ENCODE measurements around the gene ASTN2.

ASTN2 gene

GRCh38 chr9:116550696-116551436 is 864.0 kb downstream of the ASTN2 start:
- H3K4me1 Mint-ChIP-seq, result peaks cover 4% of the 10 kb centered on the region
- peaks cover 4% of the 10 kb centered on the region for H3K36me3 Mint-ChIP-seq

GRCh38 chr9:116549786-116550660 is 864.8 kb downstream of the ASTN2 start:
- Mint-ChIP-seq H3K27ac (no peak overlapping the region), H3K4me3 (no peak overlapping the region), H3K9me3 (no peaks in the 10 kb centered on the region), H3K4me1 (peaks cover 4% of the 10 kb centered on the region), H3K27me3 (no peaks in the 10 kb centered on the region), H3K36me3 (peaks cover 2% of the 10 kb centered on the region)

More at GRCh38 chr9:116550696-116551436, 864.0 kb downstream of the ASTN2 start:
- H3K27me3 Mint-ChIP-seq, result no peaks in the 10 kb centered on the region
- no peak overlapping the region for H3K27ac Mint-ChIP-seq
- no peak overlapping the region for H3K4me3 Mint-ChIP-seq
- no peaks in the 10 kb centered on the region for H3K9me3 Mint-ChIP-seq

- H3K27me3 Mint-ChIP-seq, result no peaks in the 10 kb centered on the region
- no peak overlapping the region for H3K4me3 Mint-ChIP-seq
- H3K4me1 Mint-ChIP-seq, result peaks cover 4% of the 10 kb centered on the region
- H3K36me3 Mint-ChIP-seq, result peaks cover 2% of the 10 kb centered on the region
- no peaks in the 10 kb centered on the region for H3K9me3 Mint-ChIP-seq
- H3K27ac Mint-ChIP-seq, result no peak overlapping the region
Measured at GRCh38 chr9:116549061-116549664, 865.7 kb downstream of the ASTN2 start.

DNA sequence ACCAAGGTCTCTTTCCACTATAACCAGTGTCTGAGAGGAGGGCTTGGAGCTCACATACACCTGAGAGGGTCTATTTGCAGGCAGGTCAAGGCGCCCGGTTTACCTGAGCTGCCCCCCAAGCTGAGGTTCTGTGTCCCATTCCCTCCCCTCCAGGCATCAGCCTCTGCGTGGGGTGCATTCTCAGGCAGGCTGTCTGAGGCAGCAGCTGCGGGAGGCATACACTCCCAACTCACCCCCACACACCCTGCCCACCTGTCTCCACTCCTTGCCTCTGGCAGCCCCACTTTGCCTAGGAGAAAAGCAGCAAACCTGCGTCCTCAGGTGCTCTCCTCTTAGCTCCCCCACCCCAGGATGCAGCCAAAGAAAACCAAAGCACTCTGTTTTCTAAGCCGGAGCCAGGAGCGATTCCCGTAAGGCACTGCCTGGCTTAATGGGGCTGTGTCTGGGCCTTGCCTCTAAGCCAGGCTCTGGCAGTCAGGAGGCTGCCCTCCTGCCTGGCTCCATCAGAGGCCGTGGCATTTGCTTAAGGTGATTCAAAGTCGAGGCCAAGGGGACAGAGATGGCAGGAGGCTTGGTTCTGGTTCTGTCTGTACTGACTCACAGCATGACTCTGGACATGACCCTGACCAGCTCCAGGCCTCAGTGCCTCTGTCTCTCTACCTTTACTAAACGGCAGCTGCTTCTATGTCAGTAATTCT is 867.0 kb downstream of the ASTN2 start:
- no peaks in the 10 kb centered on the region for H3K9me3 Mint-ChIP-seq

DNA sequence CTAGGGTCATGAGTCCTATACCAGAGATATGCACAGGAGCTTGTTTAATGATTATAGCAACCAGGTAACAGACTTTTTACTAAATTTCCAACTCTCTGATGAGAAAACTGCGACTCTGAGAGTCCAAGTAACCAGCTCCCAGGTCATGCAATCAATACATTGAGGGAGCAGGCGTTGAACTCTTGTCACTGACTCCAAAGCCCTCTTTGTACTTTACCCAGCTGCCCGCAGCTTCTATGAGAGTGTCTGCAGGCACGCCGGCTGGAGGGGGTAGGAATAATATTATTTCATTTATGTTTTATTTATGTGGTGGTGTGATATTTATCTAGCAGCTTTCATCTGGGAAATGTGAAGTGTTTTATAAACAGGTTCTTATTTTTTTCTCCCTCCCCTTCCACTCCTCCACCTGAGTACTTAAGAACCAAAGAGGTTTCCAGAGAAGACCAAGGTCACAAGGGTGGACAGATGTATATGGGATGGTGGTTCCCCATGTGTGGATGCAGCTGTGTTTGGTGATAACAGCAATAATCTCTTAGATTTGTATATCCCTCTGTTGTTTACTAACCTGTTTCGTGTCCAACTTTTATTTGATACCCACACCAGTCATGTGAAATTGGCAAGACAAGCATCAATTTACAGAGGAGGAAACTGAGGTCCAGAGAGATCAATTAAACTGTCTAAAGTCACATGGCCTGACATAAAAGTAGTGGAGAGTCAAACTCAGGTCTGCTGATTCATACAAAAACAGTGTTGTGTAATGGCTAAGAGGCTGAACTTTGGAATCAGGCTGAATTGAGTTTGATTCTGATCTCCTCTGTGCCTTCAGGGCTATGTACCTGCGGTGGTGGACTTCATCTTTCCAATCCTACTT is 867.9 kb downstream of the ASTN2 start:
- Mint-ChIP-seq H3K27ac (no peak overlapping the region), H3K4me3 (no peak overlapping the region), H3K36me3 (peaks cover 2% of the 10 kb centered on the region), H3K27me3 (no peaks in the 10 kb centered on the region), H3K9me3 (no peaks in the 10 kb centered on the region), H3K4me1 (peaks cover 4% of the 10 kb centered on the region)

More for the DNA sequence above, 867.0 kb downstream of the ASTN2 start:
- no peak overlapping the region for H3K4me3 Mint-ChIP-seq
- H3K27me3 Mint-ChIP-seq, result no peaks in the 10 kb centered on the region
- peaks cover 4% of the 10 kb centered on the region for H3K4me1 Mint-ChIP-seq
- H3K36me3 Mint-ChIP-seq, result peaks cover 2% of the 10 kb centered on the region
- no peak overlapping the region for H3K27ac Mint-ChIP-seq

GRCh38 chr9:116544896-116545295 is 870.0 kb downstream of the ASTN2 start:
- H3K4me1 Mint-ChIP-seq, result peaks cover 4% of the 10 kb centered on the region
- no peaks in the 10 kb centered on the region for H3K27me3 Mint-ChIP-seq
- H3K27ac Mint-ChIP-seq, result no peak overlapping the region
- no peaks in the 10 kb centered on the region for H3K9me3 Mint-ChIP-seq
- no peak overlapping the region for H3K4me3 Mint-ChIP-seq
- peaks cover 4% of the 10 kb centered on the region for H3K36me3 Mint-ChIP-seq

DNA sequence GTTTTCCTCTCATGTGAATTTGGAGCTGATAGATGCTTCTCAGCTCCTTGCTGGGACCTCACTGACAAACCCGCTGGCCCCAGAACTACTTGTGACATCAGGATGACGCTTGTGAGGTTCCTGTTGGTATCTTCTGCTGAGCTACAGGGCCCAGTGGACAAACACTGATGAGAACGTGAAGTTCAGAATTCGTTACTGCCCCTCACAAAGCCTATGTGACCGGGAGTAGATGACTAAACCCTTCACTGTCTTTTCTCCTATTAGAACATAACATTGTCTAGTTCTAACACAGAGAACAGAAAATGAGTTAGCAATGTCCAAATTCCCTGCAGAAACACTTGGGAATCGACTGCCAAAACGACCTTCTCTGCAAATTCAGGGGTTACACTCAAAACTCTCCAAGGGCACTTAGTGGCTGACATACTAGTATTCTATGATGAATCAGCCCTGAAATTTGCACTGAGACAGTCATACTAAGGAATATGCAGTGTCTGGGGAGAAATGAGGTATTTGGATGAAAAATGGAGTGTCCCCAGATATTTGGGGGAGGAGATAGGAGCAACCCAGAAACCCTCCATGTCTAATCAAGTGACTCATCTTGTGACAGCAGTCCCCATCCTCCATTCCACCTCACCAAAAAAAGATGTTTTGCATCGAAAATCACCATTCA is 871.0 kb downstream of the ASTN2 start:
- H3K9me3 Mint-ChIP-seq, result no peaks in the 10 kb centered on the region
- H3K36me3 Mint-ChIP-seq, result peaks cover 7% of the 10 kb centered on the region
- no peak overlapping the region for H3K27ac Mint-ChIP-seq
- peaks cover 1% of the 10 kb centered on the region for H3K4me1 Mint-ChIP-seq
- no peaks in the 10 kb centered on the region for H3K27me3 Mint-ChIP-seq
- no peak overlapping the region for H3K4me3 Mint-ChIP-seq

DNA sequence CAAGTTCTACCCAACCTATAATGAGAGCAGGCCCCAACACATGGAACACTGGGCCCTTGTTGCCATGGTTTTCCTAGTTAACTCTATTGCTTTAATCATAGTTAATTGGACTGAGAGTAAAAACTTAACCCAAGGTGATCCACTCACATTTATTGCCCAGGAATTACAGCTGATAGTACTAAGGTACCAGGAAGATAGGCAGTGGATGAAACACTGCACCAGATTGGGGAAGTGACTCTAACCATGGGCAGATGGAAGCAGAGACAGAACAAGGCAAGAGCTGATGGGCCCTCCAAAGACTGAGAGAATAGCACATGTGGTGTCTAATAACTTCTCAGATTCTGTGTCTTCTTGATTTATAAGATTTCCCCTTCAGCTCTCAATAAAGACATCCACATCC is 873.5 kb downstream of the ASTN2 start:
- Mint-ChIP-seq H3K4me1 (no peaks in the 10 kb centered on the region), H3K4me3 (no peak overlapping the region), H3K36me3 (peaks cover 16% of the 10 kb centered on the region), H3K9me3 (peaks cover 8% of the 10 kb centered on the region), H3K27ac (no peak overlapping the region), H3K27me3 (no peaks in the 10 kb centered on the region)

DNA sequence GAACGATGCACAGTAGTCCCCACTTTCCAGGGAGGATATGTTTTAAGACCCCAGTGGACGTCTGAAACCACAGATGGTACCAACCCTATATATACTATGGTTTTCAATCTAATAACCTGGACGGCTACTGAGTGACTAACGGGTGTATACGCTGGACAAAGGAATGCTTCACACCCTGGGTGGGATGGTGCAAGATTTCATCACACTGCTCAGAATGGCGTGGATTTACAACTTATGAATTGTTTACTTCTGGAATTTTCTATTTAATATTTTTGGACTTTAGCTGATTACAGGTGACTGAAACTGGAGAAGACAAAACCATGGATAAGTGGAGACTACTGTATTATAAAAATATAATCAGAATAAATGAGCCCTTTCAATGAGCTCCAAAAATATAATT is 875.3 kb downstream of the ASTN2 start:
- Mint-ChIP-seq H3K4me1 (no peaks in the 10 kb centered on the region), H3K9me3 (peaks cover 9% of the 10 kb centered on the region), H3K27me3 (no peaks in the 10 kb centered on the region), H3K36me3 (peaks cover 16% of the 10 kb centered on the region), H3K27ac (no peak overlapping the region), H3K4me3 (no peak overlapping the region)

- no peaks in the 10 kb centered on the region for H3K27me3 Mint-ChIP-seq
- no peaks in the 10 kb centered on the region for H3K4me1 Mint-ChIP-seq
- no peak overlapping the region for H3K27ac Mint-ChIP-seq
- H3K4me3 Mint-ChIP-seq, result no peak overlapping the region
- H3K36me3 Mint-ChIP-seq, result peaks cover 13% of the 10 kb centered on the region
- peaks cover 14% of the 10 kb centered on the region for H3K9me3 Mint-ChIP-seq
Measured at GRCh38 chr9:116525611-116526010, 889.2 kb downstream of the ASTN2 start.

GRCh38 chr9:116524778-116525470 is 889.9 kb downstream of the ASTN2 start:
- Mint-ChIP-seq H3K4me3 (no peak overlapping the region), H3K4me1 (no peaks in the 10 kb centered on the region), H3K27me3 (no peaks in the 10 kb centered on the region), H3K36me3 (peaks cover 14% of the 10 kb centered on the region), H3K27ac (no peak overlapping the region), H3K9me3 (peaks cover 17% of the 10 kb centered on the region)

DNA sequence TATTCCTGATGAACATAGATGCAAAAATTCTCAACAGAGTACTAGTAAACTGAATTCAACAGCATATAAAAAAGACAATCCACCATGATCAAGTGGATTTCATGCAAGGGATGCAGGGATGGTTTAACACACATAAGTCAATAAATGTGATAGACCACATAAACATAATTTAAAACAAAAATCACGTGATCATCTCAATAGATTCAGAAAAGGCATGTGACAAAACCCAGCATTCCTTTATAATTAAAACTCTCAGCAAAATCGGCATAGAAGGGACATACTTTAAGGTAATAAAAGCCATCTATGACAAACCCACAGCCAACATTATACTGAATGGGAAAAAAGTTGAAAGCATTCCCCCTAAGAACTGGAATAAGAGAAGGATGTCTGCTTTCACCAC is 894.6 kb downstream of the ASTN2 start:
- peaks cover 33% of the 10 kb centered on the region for H3K9me3 Mint-ChIP-seq
- peaks cover 25% of the 10 kb centered on the region for H3K36me3 Mint-ChIP-seq
- no peaks in the 10 kb centered on the region for H3K4me1 Mint-ChIP-seq
- no peaks in the 10 kb centered on the region for H3K27me3 Mint-ChIP-seq
- H3K4me3 Mint-ChIP-seq, result no peak overlapping the region
- no peak overlapping the region for H3K27ac Mint-ChIP-seq

- H3K4me3 Mint-ChIP-seq, result no peak overlapping the region
- H3K9me3 Mint-ChIP-seq, result peaks cover 35% of the 10 kb centered on the region
- H3K36me3 Mint-ChIP-seq, result peaks cover 18% of the 10 kb centered on the region
- H3K27me3 Mint-ChIP-seq, result no peaks in the 10 kb centered on the region
- H3K4me1 Mint-ChIP-seq, result no peaks in the 10 kb centered on the region
- H3K27ac Mint-ChIP-seq, result no peak overlapping the region
Measured at GRCh38 chr9:116516456-116516855, 898.4 kb downstream of the ASTN2 start.

DNA sequence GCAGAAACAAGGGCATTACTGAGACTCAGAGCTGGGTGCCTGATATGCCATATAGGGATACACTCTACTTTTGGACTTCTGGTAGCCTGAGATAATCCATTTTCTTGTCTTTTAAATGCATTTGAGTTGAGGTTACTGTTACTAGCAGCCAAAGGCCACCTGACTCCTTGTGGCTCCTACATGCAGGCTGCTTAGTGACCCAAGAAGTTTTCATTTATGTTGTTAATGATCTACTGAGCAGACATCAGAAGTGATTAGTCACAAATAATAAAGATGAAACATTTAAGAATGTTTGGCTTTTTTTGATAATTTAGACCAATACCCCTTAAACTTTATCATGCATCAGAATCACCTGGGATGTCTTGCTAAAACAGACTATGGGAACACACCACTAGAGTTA is 899.3 kb downstream of the ASTN2 start:
- H3K27me3 Mint-ChIP-seq, result no peaks in the 10 kb centered on the region
- peaks cover 14% of the 10 kb centered on the region for H3K36me3 Mint-ChIP-seq
- no peak overlapping the region for H3K4me3 Mint-ChIP-seq
- no peaks in the 10 kb centered on the region for H3K4me1 Mint-ChIP-seq
- peaks cover 28% of the 10 kb centered on the region for H3K9me3 Mint-ChIP-seq
- no peak overlapping the region for H3K27ac Mint-ChIP-seq

Measured in activated naive CD4-positive, alpha-beta T cell treated with anti-CD3 and anti-CD28 coated beads, Interleukin-2, amount 50 U/mL, for 24 hours (primary cell).